Measurements from ENCODE around the gene RAD51D.

- TF ChIP-seq SMC3 (IDR thresholded peaks at IDR 0.05; ENCODE audit: borderline replicate concordance, low read length) (no peak), SPI1 (IDR thresholded peaks at IDR 0.05; ENCODE audit: borderline replicate concordance, insufficient read depth, low read depth, low read length) (no peak)
These were observed 14.7 kb downstream of the RAD51D start for GRCh38 chr17:35104844-35105450.
